ENCODE data around the gene ZNF773. TPM values are rescaled to one million over a fixed set of nuclear protein-coding genes. Genes with fewer than 3 reads are reported as not detected.
"Not testable (repeated sequence)": the region's sequence is repeated elsewhere in the genome, so short reads cannot be mapped to it uniquely, and the experiment has no call there.

Gene ZNF773
- polyA plus RNA-seq, 3 donors from 2014 or later = 3.1 to 14.1 (median 3.3) TPM

DNA sequence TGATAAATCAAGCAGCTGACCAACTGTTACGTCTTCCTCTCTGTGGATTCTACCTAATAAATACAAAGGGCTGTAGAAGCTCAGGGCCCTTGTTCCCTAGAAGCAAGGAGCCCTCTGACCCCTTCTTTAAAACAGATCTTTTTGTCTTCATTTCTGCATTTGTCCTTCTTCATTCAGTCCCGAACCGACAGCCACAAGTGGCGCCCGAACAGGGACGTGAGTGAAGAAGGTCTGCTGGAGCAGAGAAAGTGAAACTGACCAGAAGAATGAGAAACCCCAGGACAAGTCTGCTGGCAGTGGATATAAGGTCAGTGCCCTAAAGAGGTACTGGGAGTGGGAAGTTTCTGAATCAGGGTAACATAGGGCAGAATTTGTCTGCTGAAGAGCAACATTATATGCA lies 13.1 kb downstream of the ZNF773 start:
- Mint-ChIP-seq H3K4me3 (no peak overlapping the region), H3K27ac (no peak overlapping the region), H3K27me3 (ENCODE audit: low read depth in 3 of 3) (no peaks in the 10 kb centered on the region), H3K4me1 (no peaks in the 10 kb centered on the region), H3K36me3 (peaks cover 69 to 84% (median 71%) of the 10 kb centered on the region in 3 donors), H3K9me3 (peaks cover 40 to 90% (median 72%) of the 10 kb centered on the region in 6 donors)
- DNase-seq = peak in 1 of 3 donors; percentile 2

DNA sequence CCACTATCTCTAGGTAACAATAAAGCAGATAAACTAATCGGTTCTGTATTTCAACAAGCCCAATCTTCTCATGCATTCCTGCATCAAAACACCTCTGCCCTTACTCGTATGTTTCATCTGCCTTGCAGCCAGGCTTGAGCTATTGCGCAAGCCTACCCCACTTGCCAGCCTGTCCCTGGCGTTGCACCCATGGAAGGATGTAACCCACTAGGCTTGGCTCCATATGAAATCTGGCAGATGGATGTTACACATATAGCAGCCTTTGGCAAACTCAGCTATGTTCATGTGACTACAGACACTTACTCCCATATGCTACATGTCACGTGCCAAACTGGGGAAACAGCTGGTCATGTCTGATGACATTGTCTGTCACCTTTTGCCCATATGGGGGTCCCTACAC lies 15.5 kb downstream of the ZNF773 start:
- no peak overlapping the region for H3K27ac Mint-ChIP-seq
- no peak overlapping the region for H3K4me3 Mint-ChIP-seq
- no peaks in the 10 kb centered on the region for H3K27me3 Mint-ChIP-seq (ENCODE audit: low read depth in 3 of 3)
- H3K4me1 Mint-ChIP-seq = no peaks in the 10 kb centered on the region
- peaks cover 51 to 68% (median 56%) of the 10 kb centered on the region in 3 donors for H3K36me3 Mint-ChIP-seq
- DNase-seq = no peak
- H3K9me3 Mint-ChIP-seq = peaks cover 32 to 81% (median 52%) of the 10 kb centered on the region in 6 donors

DNA sequence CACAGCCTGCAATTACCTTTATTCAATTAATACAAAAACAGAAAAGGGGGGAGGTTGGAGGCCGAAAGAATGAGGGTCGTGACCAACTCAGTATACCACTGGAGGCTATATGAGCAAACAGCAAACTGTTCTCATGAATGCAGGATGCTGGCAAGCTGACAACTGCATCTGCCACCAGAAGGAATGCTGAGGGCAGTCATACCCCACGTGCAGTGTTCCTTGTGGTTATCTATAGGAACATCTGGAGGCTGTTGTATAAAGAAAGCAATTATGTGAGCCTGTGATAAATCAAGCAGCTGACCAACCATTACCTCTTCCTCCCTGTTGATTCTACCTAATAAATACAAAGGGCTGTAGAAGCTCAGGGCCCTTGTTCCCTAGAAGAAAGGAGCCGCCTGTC lies 18.3 kb downstream of the ZNF773 start:
- Mint-ChIP-seq H3K36me3 (peaks cover 46 to 52% (median 47%) of the 10 kb centered on the region in 3 donors), H3K9me3 (peaks cover 21 to 69% (median 34%) of the 10 kb centered on the region in 6 donors)
- H3K4me3 Mint-ChIP-seq; DNase-seq; H3K27ac Mint-ChIP-seq; H3K27me3 Mint-ChIP-seq (ENCODE audit: low read depth in 3 of 3); H3K4me1 Mint-ChIP-seq: not testable (repeated sequence)

DNA sequence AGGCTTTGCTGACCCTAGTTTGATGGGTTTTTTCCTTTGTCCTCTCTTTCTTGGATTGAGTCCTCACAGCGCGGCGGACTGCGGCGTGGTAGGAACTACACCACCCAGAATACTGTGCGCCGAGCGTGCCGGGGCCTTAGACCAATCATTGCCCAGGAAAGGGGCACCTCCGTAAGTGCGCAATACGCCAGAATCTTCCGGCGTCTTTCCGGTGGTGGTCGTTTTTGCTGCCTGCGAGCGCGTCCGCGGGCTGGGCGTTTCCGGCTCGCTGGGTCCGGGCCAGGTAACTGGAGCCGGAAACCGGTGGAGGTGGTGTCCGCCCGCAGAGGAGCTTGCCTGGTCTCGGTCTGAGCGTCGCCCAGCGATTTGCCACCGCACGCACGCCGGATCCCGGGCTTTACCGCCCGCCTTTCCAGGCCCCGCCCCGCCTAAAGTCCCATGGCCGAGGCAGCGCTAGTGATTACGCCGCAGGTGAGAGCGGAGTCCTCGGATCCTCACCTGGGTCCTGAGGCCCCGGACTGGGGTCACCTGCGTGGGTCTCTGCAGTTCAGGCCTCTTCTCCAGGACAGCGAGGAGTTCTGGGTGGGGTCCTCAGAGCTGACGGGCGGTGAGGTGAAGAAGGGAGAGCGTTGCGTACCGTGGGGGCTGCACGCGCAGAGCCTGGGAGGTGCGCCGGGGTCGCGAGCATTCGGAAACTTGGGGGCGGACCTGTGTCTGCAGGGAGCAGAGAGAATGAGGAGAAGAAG lies 27.6 kb downstream of the ZNF773 start, which contains the start of gene ZNF549:
Gene ZNF549 (plus strand): TSS at position 221 of the 746 bp plus-strand sequence. CDS start 218 bp downstream, at position 439.
- peaks cover 9 to 56% (median 11%) of the 10 kb centered on the region in 6 donors for H3K9me3 Mint-ChIP-seq
- peaks cover 2 to 6% (median 3%) of the 10 kb centered on the region in 3 donors for H3K27me3 Mint-ChIP-seq (ENCODE audit: low read depth in 3 of 3)

DNA sequence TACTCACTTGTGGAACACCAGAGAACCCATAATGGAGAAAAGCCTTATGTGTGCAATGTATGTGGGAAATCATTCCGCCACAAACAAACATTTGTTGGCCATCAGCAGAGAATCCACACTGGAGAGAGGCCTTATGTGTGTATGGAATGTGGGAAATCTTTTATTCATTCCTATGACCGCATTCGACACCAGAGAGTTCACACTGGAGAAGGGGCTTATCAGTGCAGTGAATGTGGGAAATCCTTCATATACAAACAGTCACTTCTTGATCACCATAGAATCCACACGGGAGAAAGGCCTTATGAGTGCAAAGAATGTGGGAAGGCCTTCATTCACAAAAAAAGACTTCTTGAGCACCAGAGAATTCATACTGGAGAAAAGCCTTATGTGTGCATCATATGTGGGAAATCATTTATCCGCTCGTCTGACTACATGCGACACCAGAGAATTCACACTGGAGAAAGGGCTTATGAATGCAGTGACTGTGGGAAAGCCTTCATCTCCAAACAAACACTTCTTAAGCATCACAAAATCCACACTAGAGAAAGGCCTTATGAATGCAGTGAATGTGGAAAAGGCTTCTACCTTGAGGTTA lies 38.3 kb downstream of the ZNF773 start:
- Mint-ChIP-seq H3K4me3 (no peak overlapping the region), H3K36me3 (peaks cover 87 to 93% (median 92%) of the 10 kb centered on the region in 3 donors), H3K27me3 (ENCODE audit: low read depth in 3 of 3) (peaks cover 0 to 5% (median 2%) of the 10 kb centered on the region in 3 donors), H3K9me3 (peaks cover 63 to 99% (median 95%) of the 10 kb centered on the region in 6 donors), H3K4me1 (peaks cover 0 to 3% of the 10 kb centered on the region in 2 donors), H3K27ac (no peak overlapping the region)
- DNase-seq = no peak

More for the DNA sequence above, 27.6 kb downstream of the ZNF773 start, which contains the start of gene ZNF549:
- Mint-ChIP-seq H3K4me3 (peak within 1 kb of the TSS; percentile 86 to 95 (median 93)), H3K27ac (peak within 1 kb of the TSS; percentile 72 to 97 (median 88)), H3K36me3 (peaks cover 23 to 35% (median 26%) of the 10 kb centered on the region in 3 donors), H3K4me1 (peaks cover 24 to 37% of the 10 kb centered on the region in 2 donors)
- peak; percentile 87 to 90 (median 88) for DNase-seq

DNA sequence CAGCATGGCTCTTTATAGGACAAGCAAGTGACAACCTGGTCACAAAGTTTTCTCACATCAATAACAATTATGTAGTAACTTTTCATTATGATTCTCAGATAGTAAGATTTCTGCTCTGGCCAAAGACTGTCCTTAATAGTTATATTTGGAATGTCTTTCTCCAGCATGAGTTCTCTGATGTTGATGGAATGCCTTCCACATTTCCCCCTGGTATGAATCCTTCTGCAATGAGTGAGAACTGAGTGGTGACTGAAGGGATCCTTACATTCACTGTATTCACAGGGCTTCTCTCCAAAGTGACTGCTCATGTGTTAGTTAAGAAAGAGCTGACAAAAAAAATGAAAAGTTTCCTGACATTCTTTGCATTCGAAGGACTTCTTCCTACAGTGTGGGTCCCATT lies 46.8 kb downstream of the ZNF773 start:
- no peak for DNase-seq
- Mint-ChIP-seq H3K27ac (no peak overlapping the region), H3K4me1 (no peaks in the 10 kb centered on the region), H3K4me3 (no peak overlapping the region), H3K36me3 (peaks cover 86 to 89% (median 86%) of the 10 kb centered on the region in 3 donors), H3K9me3 (peaks cover 46 to 97% (median 91%) of the 10 kb centered on the region in 6 donors), H3K27me3 (ENCODE audit: low read depth in 3 of 3) (peaks cover 0 to 2% (median 2%) of the 10 kb centered on the region in 3 donors)

DNA sequence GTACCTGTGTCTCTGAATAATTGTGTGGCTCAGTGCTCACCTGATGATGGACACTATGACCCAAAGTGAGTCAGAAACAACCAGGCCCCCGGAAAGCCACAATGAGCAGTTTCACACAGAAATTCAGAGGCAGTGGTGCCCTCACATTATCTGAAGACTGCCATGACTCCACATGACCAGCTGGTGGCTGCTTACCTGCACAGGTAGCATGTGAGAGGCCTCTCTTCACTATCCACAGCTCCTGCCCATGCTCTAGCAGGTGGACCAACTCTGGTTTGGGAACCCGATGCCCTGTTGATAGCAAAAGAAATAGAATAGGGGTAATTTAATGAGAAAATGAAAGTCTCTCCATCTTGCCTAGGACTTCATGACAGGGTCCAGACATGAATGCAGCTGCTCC lies 52.7 kb downstream of the ZNF773 start:
- peaks cover 89 to 97% (median 90%) of the 10 kb centered on the region in 3 donors for H3K36me3 Mint-ChIP-seq
- no peak overlapping the region for H3K27ac Mint-ChIP-seq
- peaks cover 0 to 2% (median 0%) of the 10 kb centered on the region in 3 donors for H3K27me3 Mint-ChIP-seq (ENCODE audit: low read depth in 3 of 3)
- peaks cover 39 to 72% (median 50%) of the 10 kb centered on the region in 6 donors for H3K9me3 Mint-ChIP-seq
- H3K4me1 Mint-ChIP-seq = peaks cover 0 to 3% of the 10 kb centered on the region in 2 donors
- H3K4me3 Mint-ChIP-seq = no peak overlapping the region
- no peak for DNase-seq

DNA sequence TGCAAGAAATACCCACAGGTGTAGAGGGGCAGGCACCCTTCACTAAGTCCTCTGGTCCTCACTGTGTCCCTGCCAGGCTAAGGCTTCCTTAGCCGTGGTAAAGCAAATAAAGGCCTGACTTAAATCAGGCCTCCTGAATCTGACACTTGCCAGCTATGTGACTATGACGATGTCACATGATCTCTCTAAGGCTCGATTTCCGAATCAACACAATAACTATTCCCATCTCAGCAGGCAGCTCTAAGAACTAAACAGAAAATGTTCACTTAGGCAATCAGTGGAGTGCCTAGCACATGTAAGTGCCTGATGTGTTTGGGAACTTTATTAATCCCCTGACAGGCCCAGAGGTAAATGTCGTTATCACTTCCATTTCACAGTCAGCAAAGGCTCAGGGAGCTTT lies 57.9 kb downstream of the ZNF773 start:
- no peak for DNase-seq
- Mint-ChIP-seq H3K36me3 (peaks cover 46 to 51% (median 49%) of the 10 kb centered on the region in 3 donors), H3K27me3 (ENCODE audit: low read depth in 3 of 3) (peaks cover 0 to 7% (median 5%) of the 10 kb centered on the region in 3 donors), H3K4me3 (peak overlapping the region; percentile 7 to 98 (median 94)), H3K4me1 (peaks cover 34 to 41% of the 10 kb centered on the region in 2 donors), H3K27ac (peak overlapping the region in 2 of 6 donors; percentile 32 to 85), H3K9me3 (peaks cover 12 to 49% (median 31%) of the 10 kb centered on the region in 6 donors)

Other genes starting within 250 kb of the ZNF773 start
- 1 to 10 TPM; 1.1 to 7.0 (median 4.3) TPM for gene ZNF460, start 219.5 kb upstream of the ZNF773 start, polyA plus RNA-seq
- gene ZNF543, start 179.5 kb upstream of the ZNF773 start, polyA plus RNA-seq = 1 to 10 TPM; 2.1 to 4.6 (median 2.5) TPM
- 1 to 10 TPM; 1.2 to 3.7 (median 2.0) TPM for gene ZNF304, start 148.7 kb upstream of the ZNF773 start, polyA plus RNA-seq
- 10 to 100 TPM; 22.4 to 33.6 (median 30.9) TPM for gene TRAPPC2B, start 136.4 kb upstream of the ZNF773 start, polyA plus RNA-seq
- gene ZNF547, start 136.4 kb upstream of the ZNF773 start, polyA plus RNA-seq = 1 to 10 TPM in 1 of 3 donors, under 1 TPM in 2; 0.54 to 2.1 (median 0.61) TPM
- gene ZNF548, start 110.1 kb upstream of the ZNF773 start, polyA plus RNA-seq = 10 to 100 TPM; 13.4 to 16.1 (median 15.9) TPM
- gene ZNF17, start 88.8 kb upstream of the ZNF773 start, polyA plus RNA-seq = 1 to 10 TPM; 4.2 to 5.4 (median 4.3) TPM
- 10 to 100 TPM in 2 of 3 donors, 1 to 10 TPM in 1; 4.1 to 41.0 (median 27.0) TPM for gene ZNF749, start 64.6 kb upstream of the ZNF773 start, polyA plus RNA-seq
- gene VN1R1, start 42.8 kb upstream of the ZNF773 start, polyA plus RNA-seq = not detected
- 1 to 10 TPM in 2 of 3 donors, not detected in 1; 2.2 to 2.3 TPM for gene ZNF772, start 22.4 kb upstream of the ZNF773 start, polyA plus RNA-seq
- gene ZNF419, start 12.2 kb upstream of the ZNF773 start, polyA plus RNA-seq = 1 to 10 TPM; 1.4 to 5.8 (median 2.1) TPM
- 1 to 10 TPM; 3.1 to 7.1 (median 6.9) TPM for gene ZNF549, start 27.4 kb downstream of the ZNF773 start, polyA plus RNA-seq
- gene ZNF550, start 59.9 kb downstream of the ZNF773 start, polyA plus RNA-seq = 1 to 10 TPM; 1.5 to 7.9 (median 5.3) TPM
- gene ZNF416, start 79.0 kb downstream of the ZNF773 start, polyA plus RNA-seq = 1 to 10 TPM; 3.2 to 6.2 (median 4.1) TPM
- gene ZIK1, start 84.2 kb downstream of the ZNF773 start, polyA plus RNA-seq = 1 to 10 TPM; 4.0 to 8.9 (median 5.5) TPM
- 1 to 10 TPM; 2.9 to 8.0 (median 5.2) TPM for gene ZNF530, start 99.9 kb downstream of the ZNF773 start, polyA plus RNA-seq
- 10 to 100 TPM; 12.8 to 13.9 (median 13.1) TPM for gene ZNF134, start 114.3 kb downstream of the ZNF773 start, polyA plus RNA-seq
- 10 to 100 TPM; 10.2 to 26.4 (median 20.5) TPM for gene ZNF211, start 133.2 kb downstream of the ZNF773 start, polyA plus RNA-seq
- gene ZSCAN4, start 169.0 kb downstream of the ZNF773 start, polyA plus RNA-seq = under 1 TPM in 1 of 3 donors, not detected in 2; 0.27 TPM
- gene ZNF551, start 182.0 kb downstream of the ZNF773 start, polyA plus RNA-seq = 1 to 10 TPM; 5.6 to 6.9 (median 6.0) TPM
- 1 to 10 TPM; 1.6 to 4.2 (median 3.2) TPM for gene ZNF154, start 209.3 kb downstream of the ZNF773 start, polyA plus RNA-seq
- gene ZNF671, start 227.7 kb downstream of the ZNF773 start, polyA plus RNA-seq = 10 to 100 TPM; 13.5 to 21.8 (median 18.0) TPM
- gene ZNF776, start 246.9 kb downstream of the ZNF773 start, polyA plus RNA-seq = 1 to 10 TPM; 5.0 to 7.3 (median 5.9) TPM

All from immature natural killer cell (primary cell).